ENCODE data around the gene PGAP6.
"Not testable (repeated sequence)": the region's sequence is repeated elsewhere in the genome, so short reads cannot be mapped to it uniquely, and the experiment has no call there.

PGAP6 gene

DNA sequence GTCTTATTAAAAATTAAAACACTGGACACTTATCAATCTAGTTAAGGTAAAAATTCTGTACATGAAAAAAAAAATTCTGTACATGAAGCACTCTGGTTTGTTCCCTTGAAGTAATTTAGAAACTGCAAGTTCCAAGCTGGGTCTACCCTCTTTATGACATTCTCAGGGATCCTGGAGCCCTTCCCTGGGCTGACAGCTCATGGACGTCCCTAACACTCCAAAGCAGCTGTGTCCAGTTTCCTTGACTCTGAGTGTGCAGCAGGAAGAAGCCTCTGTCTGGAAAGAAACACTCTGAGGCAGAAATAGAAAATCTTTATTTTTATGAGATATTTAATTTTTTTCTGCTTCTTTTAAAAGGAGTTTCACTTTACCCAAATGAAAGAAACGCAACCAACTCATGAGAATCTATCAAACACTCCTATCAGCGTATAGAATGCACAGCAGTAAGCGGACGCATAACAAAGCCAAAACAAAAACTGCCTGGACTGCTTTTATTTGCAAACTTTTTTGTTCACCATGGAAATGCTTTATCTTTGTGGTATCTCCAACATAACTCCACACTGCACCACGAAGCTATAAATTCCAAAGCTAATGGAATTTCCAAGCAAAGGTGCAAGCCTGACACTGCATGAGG, 50.5 kb downstream of the PGAP6 start:
- peaks cover 14% of the 10 kb centered on the region for H3K4me1 ChIP-seq (ENCODE audit: control insufficient read depth, insufficient read depth, low read length)
- H3K9me3 ChIP-seq (ENCODE audit: control insufficient read depth, insufficient read depth, low read depth, low read length); H3K4me3 ChIP-seq (ENCODE audit: low read depth, low read length); H3K27me3 ChIP-seq (ENCODE audit: control insufficient read depth, insufficient read depth, low read length); H3K27ac ChIP-seq (ENCODE audit: low read depth, low read length); H3K36me3 ChIP-seq (ENCODE audit: control insufficient read depth, insufficient read depth, low read length); H3K9ac ChIP-seq (ENCODE audit: low read length): not testable (repeated sequence)

DNA sequence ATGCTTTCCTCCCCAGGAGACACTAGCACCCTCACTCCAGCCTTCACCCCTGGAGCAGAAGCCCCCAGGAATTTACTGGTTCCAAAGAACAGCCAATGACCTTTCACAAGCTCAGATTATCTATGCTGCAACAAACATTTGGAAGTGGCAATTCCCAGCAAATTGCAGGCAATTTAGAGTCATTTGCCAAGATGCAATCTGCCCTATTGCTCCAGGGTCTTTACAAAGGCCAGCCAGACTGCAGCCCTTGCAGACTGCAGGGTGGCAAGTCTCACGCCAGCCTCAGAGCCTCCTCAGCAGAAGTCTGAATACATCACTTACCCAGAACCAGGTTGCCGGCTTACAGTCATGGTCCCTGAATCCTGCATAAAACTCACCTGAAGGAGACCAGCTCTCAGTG, 51.0 kb downstream of the PGAP6 start:
- H3K4me3 ChIP-seq (ENCODE audit: low read depth, low read length), result no peak overlapping the region
- H3K27ac ChIP-seq (ENCODE audit: low read depth, low read length), result no peak overlapping the region
- H3K9me3 ChIP-seq (ENCODE audit: control insufficient read depth, insufficient read depth, low read depth, low read length), result no peaks in the 10 kb centered on the region
- H3K4me1 ChIP-seq (ENCODE audit: control insufficient read depth, insufficient read depth, low read length), result peaks cover 14% of the 10 kb centered on the region
- H3K36me3 ChIP-seq (ENCODE audit: control insufficient read depth, insufficient read depth, low read length), result no peaks in the 10 kb centered on the region
- H3K9ac ChIP-seq (ENCODE audit: low read length), result no peak overlapping the region
- H3K27me3 ChIP-seq (ENCODE audit: control insufficient read depth, insufficient read depth, low read length), result no peaks in the 10 kb centered on the region

DNA sequence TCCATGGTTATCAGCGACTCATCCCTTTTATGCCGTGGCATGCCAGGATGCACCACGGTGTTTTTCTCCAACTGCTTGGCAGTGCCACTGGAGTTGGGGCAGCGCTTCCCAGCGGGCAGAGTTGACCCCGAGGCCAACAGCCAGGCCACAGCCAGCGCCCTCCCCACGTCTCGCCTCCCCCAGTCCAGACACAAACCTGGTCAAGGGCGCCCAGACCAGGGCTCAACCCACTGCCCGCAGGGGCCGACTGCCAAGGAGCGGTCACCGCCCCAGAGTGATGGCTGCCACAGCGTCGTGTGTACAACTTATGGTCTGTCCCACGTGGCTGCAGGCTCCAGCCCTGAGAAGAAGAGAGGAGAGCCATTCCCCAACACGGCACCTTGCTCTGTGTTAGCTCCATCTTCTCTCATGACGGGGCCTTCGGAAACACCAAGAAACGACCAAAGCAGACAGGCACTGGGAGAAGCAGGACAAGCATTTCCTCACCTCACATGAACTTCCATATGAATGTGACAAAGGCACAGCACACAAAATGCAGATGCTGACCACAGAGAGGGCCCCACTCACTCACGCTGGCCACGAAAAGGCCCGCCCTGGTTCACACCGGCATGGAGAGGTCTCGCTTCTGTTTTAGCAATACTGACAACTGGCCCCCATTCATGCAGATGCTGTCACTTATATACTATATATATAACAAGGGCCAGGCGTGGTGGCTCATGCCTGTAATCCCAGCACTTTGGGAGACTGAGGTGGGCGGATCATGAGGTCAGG, 56.2 kb downstream of the PGAP6 start:
- Histone ChIP-seq H3K36me3 (ENCODE audit: control insufficient read depth, insufficient read depth, low read length) (no peaks in the 10 kb centered on the region), H3K9ac (ENCODE audit: low read length) (no peak overlapping the region), H3K27ac (ENCODE audit: low read depth, low read length) (no peak overlapping the region), H3K9me3 (ENCODE audit: control insufficient read depth, insufficient read depth, low read depth, low read length) (no peaks in the 10 kb centered on the region), H3K27me3 (ENCODE audit: control insufficient read depth, insufficient read depth, low read length) (no peaks in the 10 kb centered on the region), H3K4me1 (ENCODE audit: control insufficient read depth, insufficient read depth, low read length) (peaks cover 17% of the 10 kb centered on the region), H3K4me3 (ENCODE audit: low read depth, low read length) (no peak overlapping the region)

DNA sequence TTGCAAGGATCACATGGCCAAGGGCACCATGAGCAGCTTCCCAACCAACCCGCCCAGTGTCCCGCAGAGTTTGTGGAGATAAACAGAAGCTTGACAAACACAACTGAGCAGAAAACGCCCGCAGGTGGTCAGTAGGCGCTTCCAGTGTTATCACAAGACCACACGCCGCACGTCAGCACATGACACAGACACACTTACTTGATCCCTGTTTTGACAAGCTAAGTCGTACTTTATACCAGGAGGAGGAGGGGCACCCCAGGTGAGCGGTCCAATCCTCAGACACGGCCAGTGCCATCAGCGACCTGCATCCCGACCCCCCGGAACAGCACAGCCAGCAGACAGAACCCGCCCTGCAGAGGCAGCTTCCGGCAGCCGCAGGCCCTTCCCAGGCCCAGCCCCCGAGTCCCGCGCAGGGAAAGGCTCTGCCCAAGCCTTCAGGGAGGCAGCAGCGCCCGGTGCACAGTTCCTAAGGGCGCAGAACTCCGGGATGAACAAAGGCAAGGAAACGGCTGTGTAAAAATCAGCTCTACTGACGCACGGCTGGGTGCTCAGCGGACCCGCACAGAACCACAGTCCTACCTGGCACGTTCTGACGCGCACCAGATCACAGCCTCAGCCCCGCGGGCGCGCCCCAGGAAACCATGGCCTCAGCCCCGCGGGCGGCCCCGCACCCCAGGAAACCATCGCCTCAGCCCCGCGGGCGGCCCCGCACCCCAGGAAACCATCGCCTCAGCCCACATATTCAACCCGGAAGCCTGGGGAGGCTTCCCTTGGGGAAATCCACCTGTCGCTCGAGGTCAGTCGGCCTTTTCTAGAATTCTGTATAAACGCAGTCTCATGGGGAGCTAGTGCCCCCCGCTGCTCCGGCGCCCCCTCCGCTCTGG, 57.1 kb downstream of the PGAP6 start:
- H3K27me3 ChIP-seq (ENCODE audit: control insufficient read depth, insufficient read depth, low read length), result no peaks in the 10 kb centered on the region
- H3K4me1 ChIP-seq (ENCODE audit: control insufficient read depth, insufficient read depth, low read length), result peaks cover 17% of the 10 kb centered on the region
- H3K27ac ChIP-seq (ENCODE audit: low read depth, low read length), result no peak overlapping the region
- H3K9ac ChIP-seq (ENCODE audit: low read length), result no peak overlapping the region
- H3K9me3 ChIP-seq (ENCODE audit: control insufficient read depth, insufficient read depth, low read depth, low read length), result no peaks in the 10 kb centered on the region
- peaks cover 2% of the 10 kb centered on the region; the same call in 1 of the 2 replicates for H3K36me3 ChIP-seq (ENCODE audit: control insufficient read depth, insufficient read depth, low read length)
- no peak overlapping the region for H3K4me3 ChIP-seq (ENCODE audit: low read depth, low read length)

DNA sequence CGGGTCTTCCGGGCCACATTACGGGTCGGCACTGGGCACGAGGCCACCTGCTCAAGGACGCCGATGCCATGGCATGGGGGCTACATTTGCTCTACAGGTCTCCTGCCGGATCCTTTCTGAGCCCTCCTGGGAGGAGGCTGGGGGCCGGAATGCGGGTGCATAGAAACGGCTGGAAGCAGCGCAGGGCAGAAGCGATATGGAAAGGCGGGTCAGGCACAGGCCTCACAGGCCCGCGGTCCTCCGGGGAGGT, 57.7 kb downstream of the PGAP6 start:
- H3K27ac ChIP-seq (ENCODE audit: low read depth, low read length), result no peak overlapping the region
- peaks cover 8% of the 10 kb centered on the region; the same call in 1 of the 2 replicates for H3K36me3 ChIP-seq (ENCODE audit: control insufficient read depth, insufficient read depth, low read length)
- peaks cover 19% of the 10 kb centered on the region for H3K4me1 ChIP-seq (ENCODE audit: control insufficient read depth, insufficient read depth, low read length)
- no peak overlapping the region for H3K9ac ChIP-seq (ENCODE audit: low read length)
- no peaks in the 10 kb centered on the region for H3K27me3 ChIP-seq (ENCODE audit: control insufficient read depth, insufficient read depth, low read length)
- H3K4me3 ChIP-seq (ENCODE audit: low read depth, low read length), result no peak overlapping the region
- H3K9me3 ChIP-seq (ENCODE audit: control insufficient read depth, insufficient read depth, low read depth, low read length), result no peaks in the 10 kb centered on the region

DNA sequence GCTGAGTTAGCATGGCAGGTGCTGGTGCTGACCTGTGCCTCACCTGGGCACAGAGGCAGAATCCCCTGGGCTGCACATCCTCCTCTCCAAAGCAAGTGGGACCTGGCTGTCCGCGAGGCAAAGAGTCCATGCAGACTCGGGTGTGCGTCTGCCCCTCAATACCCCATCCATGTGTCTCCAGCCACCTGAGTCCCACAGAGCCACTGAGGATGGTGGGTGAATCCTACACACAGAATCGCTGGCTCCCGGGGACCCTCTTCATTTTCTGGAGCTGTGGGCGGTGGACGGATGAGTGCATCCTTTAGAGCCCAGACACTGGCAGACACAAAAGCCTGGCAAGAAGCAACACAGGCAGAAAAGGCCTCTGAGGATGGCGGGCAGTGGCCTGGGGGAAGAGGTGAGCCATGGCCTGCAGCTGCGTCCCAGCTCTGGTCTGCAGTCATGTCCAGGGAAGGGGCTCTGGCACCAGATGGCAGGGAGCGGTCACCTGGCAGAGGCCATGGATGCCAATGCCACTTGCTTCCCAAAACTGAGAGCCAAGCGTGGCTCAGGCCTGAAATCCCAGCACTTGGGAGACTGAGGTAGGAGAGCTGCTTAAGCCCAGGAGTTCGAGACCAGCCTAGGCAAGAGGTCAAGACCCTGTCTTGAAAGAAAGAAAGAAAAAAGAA, 59.2 kb downstream of the PGAP6 start:
- Histone ChIP-seq H3K27ac (ENCODE audit: low read depth, low read length) (no peak overlapping the region), H3K4me1 (ENCODE audit: control insufficient read depth, insufficient read depth, low read length) (peaks cover 23% of the 10 kb centered on the region), H3K36me3 (ENCODE audit: control insufficient read depth, insufficient read depth, low read length) (peaks cover 19% of the 10 kb centered on the region), H3K9me3 (ENCODE audit: control insufficient read depth, insufficient read depth, low read depth, low read length) (no peaks in the 10 kb centered on the region), H3K27me3 (ENCODE audit: control insufficient read depth, insufficient read depth, low read length) (no peaks in the 10 kb centered on the region), H3K4me3 (ENCODE audit: low read depth, low read length) (no peak overlapping the region), H3K9ac (ENCODE audit: low read length) (no peak overlapping the region)

DNA sequence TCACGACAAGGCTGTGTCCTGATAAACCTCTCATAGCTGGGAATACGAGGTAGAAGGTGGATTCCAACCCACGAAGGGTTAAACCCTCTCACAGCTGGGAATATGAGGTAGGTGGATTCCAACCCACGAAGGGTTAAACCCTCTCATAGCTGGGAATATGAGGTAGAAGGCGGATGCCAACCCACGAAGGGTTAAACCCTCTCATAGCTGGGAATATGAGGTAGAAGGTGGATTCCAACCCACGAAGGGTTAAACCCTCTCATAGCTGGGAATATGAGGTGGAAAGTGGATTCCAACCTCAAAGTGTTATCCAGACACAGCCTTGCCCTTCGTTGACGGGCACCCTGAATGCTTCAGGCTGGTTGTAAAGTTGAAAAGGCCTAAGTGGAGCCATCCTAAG, 60.2 kb downstream of the PGAP6 start:
- Histone ChIP-seq H3K9me3 (ENCODE audit: control insufficient read depth, insufficient read depth, low read depth, low read length) (no peaks in the 10 kb centered on the region), H3K9ac (ENCODE audit: low read length) (no peak overlapping the region), H3K4me3 (ENCODE audit: low read depth, low read length) (no peak overlapping the region), H3K36me3 (ENCODE audit: control insufficient read depth, insufficient read depth, low read length) (peaks cover 24% of the 10 kb centered on the region), H3K4me1 (ENCODE audit: control insufficient read depth, insufficient read depth, low read length) (peaks cover 20% of the 10 kb centered on the region), H3K27ac (ENCODE audit: low read depth, low read length) (no peak overlapping the region), H3K27me3 (ENCODE audit: control insufficient read depth, insufficient read depth, low read length) (no peaks in the 10 kb centered on the region)

Data from HUES6 (cell line).